GM23338 (cell line): Measurements from ENCODE around the gene OCEL1. TPM values are rescaled to one million over a fixed set of nuclear protein-coding genes. Genes with fewer than 3 reads are reported as not detected.

ENCODE experiments used
- ATAC-seq: fragments of 200-7000 bp; cut with Tn5 transposase; 3 replicates; pipeline ENCODE4 v1.9.1; 2020
- DNase-seq: peaks from one replicate; pipeline ENCODE4 v3.0.0-alpha.2; 2015; ENCODE audit warnings: low spot score
- H2AFZ ChIP-seq: fragments of 200-600 bp; sonication (generic); 2 replicates; pipeline ENCODE4 v1.8.0; 2016; ENCODE audit warnings: antibody characterized with exemption, mild to moderate bottlenecking, moderate library complexity
- H3F3A ChIP-seq: fragments of 200-600 bp; sonication (generic); replicated peaks from 2 replicates; pipeline ENCODE4 v1.8.0; 2017; ENCODE audit warnings: antibody characterized with exemption, mixed run types, low read depth
- H3K27ac ChIP-seq: fragments of 200-600 bp; sonication (generic); 2 replicates; pipeline ENCODE4 v1.6.1; 2016; ENCODE audit warnings: low read depth
- H3K27me3 ChIP-seq: fragments of 200-600 bp; sonication (generic); 2 replicates; pipeline ENCODE4 v1.8.0; 2016; ENCODE audit warnings: mild to moderate bottlenecking, mixed run types, moderate library complexity; ENCODE audit not compliant: insufficient read depth
- H3K36me3 ChIP-seq: fragments of 200-600 bp; sonication (generic); 2 replicates; pipeline ENCODE4 v1.8.0; 2016; ENCODE audit warnings: mild to moderate bottlenecking; ENCODE audit not compliant: insufficient read depth
- H3K4me1 ChIP-seq: fragments of 200-600 bp; sonication (generic); 2 replicates; pipeline ENCODE4 v1.8.0; 2016; ENCODE audit warnings: mild to moderate bottlenecking, moderate library complexity; ENCODE audit not compliant: insufficient read depth
- H3K4me2 ChIP-seq: fragments of 200-600 bp; sonication (generic); 2 replicates; pipeline ENCODE4 v1.7.1; 2017; ENCODE audit warnings: mixed run types
- H3K4me3 ChIP-seq: fragments of 200-600 bp; sonication (generic); 2 replicates; pipeline ENCODE4 v1.6.1; 2016; ENCODE audit warnings: mixed run types
- H3K79me2 ChIP-seq: fragments of 200-600 bp; sonication (generic); replicated peaks from 2 replicates; pipeline ENCODE4 v1.8.0; 2017; ENCODE audit warnings: mild to moderate bottlenecking; ENCODE audit not compliant: insufficient read depth
- H3K9me2 ChIP-seq: fragments of 200-600 bp; sonication (generic); 2 replicates; pipeline ENCODE4 v1.8.0; 2017; ENCODE audit not compliant: insufficient read depth
- H4K20me1 ChIP-seq: fragments of 200-600 bp; sonication (generic); replicated peaks from 2 replicates; pipeline ENCODE4 v1.8.0; 2017; ENCODE audit warnings: mild to moderate bottlenecking; ENCODE audit not compliant: insufficient read depth
- H3K27ac Mint-ChIP-seq: 2 replicates; pipeline ENCODE4 v1.8.0; 2020; ENCODE audit warnings: inconsistent platforms, mild to moderate bottlenecking, moderate library complexity, mixed read lengths
- H3K27me3 Mint-ChIP-seq: 3 replicates; pipeline ENCODE4 v1.8.0; 2022; ENCODE audit warnings: low read depth, mild to moderate bottlenecking, moderate library complexity, mixed read lengths, inconsistent platforms; ENCODE audit not compliant: insufficient read depth, poor library complexity
- H3K36me3 Mint-ChIP-seq: 3 replicates; pipeline ENCODE4 v1.8.0; 2021; ENCODE audit warnings: low read depth, mild to moderate bottlenecking, inconsistent platforms, moderate library complexity, mixed read lengths
- H3K4me1 Mint-ChIP-seq: 3 replicates; pipeline ENCODE4 v1.8.0; 2020; ENCODE audit warnings: mild to moderate bottlenecking, inconsistent platforms, mixed read lengths
- H3K4me3 Mint-ChIP-seq: 3 replicates; pipeline ENCODE4 v1.8.0; 2021; ENCODE audit warnings: moderate library complexity, mild to moderate bottlenecking, inconsistent platforms, mixed read lengths
- H3K9me3 Mint-ChIP-seq: 3 replicates; pipeline ENCODE4 v1.8.0; 2020; ENCODE audit warnings: moderate library complexity, mild to moderate bottlenecking, inconsistent platforms, mixed read lengths
- CREB1 ChIP-seq: fragments of 250-450 bp; sonication (Bioruptor Pico); IDR thresholded peaks from 2 replicates; pipeline ENCODE4 v1.5.0; 2020; ENCODE audit warnings: low read depth, mild to moderate bottlenecking, moderate library complexity
- ETS1 ChIP-seq: IDR thresholded peaks from 2 replicates; pipeline ENCODE4 v1.6.1; 2016; ENCODE audit warnings: antibody characterized with exemption
- JUNB ChIP-seq: IDR thresholded peaks from one replicate; pipeline ENCODE4 v1.6.1; 2016; ENCODE audit warnings: antibody characterized with exemption; ENCODE audit not compliant: unreplicated experiment
- NANOG ChIP-seq: IDR thresholded peaks from 2 replicates; pipeline ENCODE4 v1.6.1; 2016; ENCODE audit warnings: antibody characterized with exemption, borderline replicate concordance
- POLR2AphosphoS5 ChIP-seq: IDR thresholded peaks from 2 replicates; pipeline ENCODE4 v1.6.1; 2016; ENCODE audit warnings: antibody characterized with exemption, low read depth
- STAT1 ChIP-seq: IDR thresholded peaks from one replicate; pipeline ENCODE4 v1.6.1; 2016; ENCODE audit warnings: antibody characterized with exemption; ENCODE audit not compliant: unreplicated experiment
- ZNF114 ChIP-seq: fragments of 250-450 bp; sonication (Bioruptor Pico); IDR thresholded peaks from 2 replicates; pipeline ENCODE4 v1.5.0; 2020; ENCODE audit warnings: mild to moderate bottlenecking, moderate library complexity
- ZNF331 ChIP-seq: fragments of 250-450 bp; sonication (Bioruptor Pico); IDR thresholded peaks from 2 replicates; pipeline ENCODE4 v1.5.0; 2020; ENCODE audit warnings: low read depth, mild to moderate bottlenecking, moderate library complexity
- polyA plus RNA-seq: library from polyadenylated mRNA; unstranded; fragments of >200 nt; fragmentation: Nextera tagmentation; extraction: Ambion mirVana; gene quantifications from 2 replicates; pipeline ENCODE4 v1.2.1, GENCODE V29; 2016
- total RNA-seq: library from RNA; depleted of rRNA; stranded (reverse); fragments of >200 nt; shearing (Covaris generic); gene quantifications from 2 replicates; pipeline ENCODE4 v1.2.3, GENCODE V29; 2014

OCEL1 gene
- total and polyA plus RNA-seq, 2 experiments from 2014 or later = 12.7 to 47.4 TPM

DNA sequence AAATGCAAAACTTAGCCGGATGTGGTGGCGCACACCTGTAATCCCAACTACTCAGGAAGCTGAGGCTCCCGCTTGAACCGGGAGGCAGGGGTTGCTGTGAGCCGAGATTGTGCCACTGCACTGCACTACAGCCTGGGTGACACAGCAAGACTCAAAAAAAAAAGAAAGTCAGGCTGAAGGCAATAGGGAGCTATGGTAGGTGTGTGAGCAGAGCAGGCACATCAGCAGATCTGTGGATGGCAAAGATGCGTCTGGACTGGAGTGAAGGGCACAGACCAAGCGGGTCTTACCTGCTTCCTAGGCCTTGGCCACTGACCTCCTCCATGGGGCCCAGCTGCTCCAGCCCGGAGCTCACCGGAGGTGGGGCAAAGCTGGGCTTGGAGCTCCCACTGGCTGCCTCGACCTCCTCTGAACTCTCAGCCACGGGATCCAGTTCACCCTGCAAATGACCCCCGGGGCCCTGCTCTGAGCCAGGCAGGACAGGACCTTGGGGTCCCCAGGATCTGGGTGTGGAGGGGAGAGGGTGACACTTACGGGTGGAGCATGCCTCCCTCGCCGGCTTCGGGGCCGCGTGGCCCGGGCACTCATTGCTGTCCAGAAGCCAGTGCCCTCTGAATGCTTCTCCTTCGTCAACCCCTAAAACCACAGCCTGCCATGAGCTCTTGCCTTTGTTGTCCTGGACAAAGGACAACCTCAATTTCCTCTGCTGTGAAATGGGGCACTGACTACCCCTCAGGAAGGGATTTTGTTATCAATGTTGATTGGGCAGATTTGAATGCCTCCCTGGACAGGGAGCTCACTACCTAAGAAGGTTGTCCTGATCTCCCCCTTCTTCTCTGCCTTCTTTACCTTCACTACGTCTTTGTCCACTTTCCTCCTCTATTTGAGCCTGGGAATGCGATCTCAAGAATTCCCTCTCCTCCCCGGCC, 38.0 kb downstream of the OCEL1 start:
- Mint-ChIP-seq H3K4me1 (peaks cover 25% of the 10 kb centered on the region), H3K36me3 (peaks cover 23% of the 10 kb centered on the region), H3K27me3 (peaks cover 29% of the 10 kb centered on the region), H3K27ac (peak overlapping the region; percentile 96), H3K4me3 (peak overlapping the region; percentile 51), H3K9me3 (peaks cover 22% of the 10 kb centered on the region; the same call in 2 of the 3 replicates)
- H3K4me2 ChIP-seq = peak overlapping the region; percentile 68; the same call in 1 of the 2 replicates
- H3K27ac ChIP-seq = peak overlapping the region; percentile 40; the same call in 1 of the 2 replicates
- no peak for TF ChIP-seq CREB1
- TF ChIP-seq POLR2AphosphoS5 = no peak
- TF ChIP-seq JUNB = no peak
- no peak for TF ChIP-seq ZNF331 (CRISPR knock-in tag)
- H3K79me2 ChIP-seq = peaks cover 12% of the 10 kb centered on the region; the same call in 1 of the 2 replicates
- peaks cover 3% of the 10 kb centered on the region; the same call in 1 of the 2 replicates for H3K36me3 ChIP-seq
- H4K20me1 ChIP-seq = no peaks in the 10 kb centered on the region
- no peaks in the 10 kb centered on the region for H3K27me3 ChIP-seq
- no peaks in the 10 kb centered on the region for H3K9me2 ChIP-seq
- H3F3A ChIP-seq = 0 out of 2 replicates have a peak, but pooled peaks cover 2% of the 10 kb centered on the region
- 0 out of 2 replicates have a peak, but pooled peaks cover 5% of the 10 kb centered on the region for H3K4me1 ChIP-seq
- H2AFZ ChIP-seq = no peak overlapping the region
- DNase-seq = no peak
- no peak for ATAC-seq
- no peak overlapping the region for H3K4me3 ChIP-seq

DNA sequence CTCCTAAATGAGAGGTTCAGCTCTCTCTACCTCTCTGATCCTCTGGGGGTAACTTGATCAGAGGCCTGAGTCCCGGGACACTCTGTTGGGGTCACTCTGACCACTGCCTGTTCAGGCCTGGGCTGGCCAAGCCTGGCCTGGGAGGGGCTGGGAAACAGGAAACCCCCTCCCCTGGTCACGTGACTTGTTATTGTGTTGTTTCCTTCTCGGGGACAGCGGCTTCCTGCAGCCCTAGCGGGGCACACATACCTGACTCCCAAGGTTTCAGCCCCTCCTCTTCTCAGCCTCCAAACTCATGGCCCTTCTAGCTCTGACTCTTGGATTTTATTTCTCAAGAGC, 38.6 kb downstream of the OCEL1 start, which contains the start of gene USHBP1:
Gene USHBP1 (minus strand): TSS at position 105 of the 339 bp plus-strand sequence. CDS start 446 bp downstream, outside the sequence.
- H2AFZ ChIP-seq = no peak within 1 kb of the TSS
- TF ChIP-seq STAT1 = no peak
- TF ChIP-seq ETS1 = no peak
- peak; percentile 32 for TF ChIP-seq POLR2AphosphoS5

DNA sequence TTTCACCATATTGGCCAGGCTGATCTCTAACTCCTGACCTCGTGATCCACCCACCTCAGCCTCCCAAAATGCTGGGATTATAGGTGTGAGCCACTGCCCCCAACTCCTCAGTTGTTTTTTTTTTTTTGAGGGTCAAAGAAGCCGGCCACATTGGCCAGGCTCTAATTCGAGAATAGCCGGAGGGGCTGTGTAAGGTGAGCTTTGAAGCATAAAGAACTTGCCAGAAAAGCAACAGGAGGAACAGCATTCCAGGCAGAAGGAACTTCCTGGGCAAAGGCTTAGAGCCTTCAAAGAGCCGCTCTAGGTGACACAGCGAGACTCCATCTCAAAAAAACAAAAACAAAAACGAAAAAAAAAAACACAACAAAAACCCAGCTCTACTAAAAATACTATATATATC, 40.0 kb downstream of the OCEL1 start:
- no peak overlapping the region for H3K27ac Mint-ChIP-seq
- TF ChIP-seq NANOG (no peak), ZNF114 (CRISPR knock-in tag) (no peak)
- H3K36me3 Mint-ChIP-seq = peaks cover 26% of the 10 kb centered on the region
- Histone ChIP-seq H3K9me2 (no peaks in the 10 kb centered on the region), H3K36me3 (peaks cover 4% of the 10 kb centered on the region; the same call in 1 of the 2 replicates), H3K4me2 (no peak overlapping the region), H3K4me1 (0 out of 2 replicates have a peak, but pooled peaks cover 5% of the 10 kb centered on the region), H3K27me3 (no peaks in the 10 kb centered on the region), H3K4me3 (no peak overlapping the region), H4K20me1 (no peaks in the 10 kb centered on the region), H3K27ac (peak overlapping the region; percentile 90), H2AFZ (no peak overlapping the region), H3K79me2 (peaks cover 12% of the 10 kb centered on the region; the same call in 1 of the 2 replicates), H3F3A (peaks cover 2% of the 10 kb centered on the region; the same call in 1 of the 2 replicates)
- H3K27me3 Mint-ChIP-seq = peaks cover 23% of the 10 kb centered on the region
- ATAC-seq (no peak), DNase-seq (no peak)
- no peak overlapping the region for H3K4me3 Mint-ChIP-seq
- peaks cover 21% of the 10 kb centered on the region for H3K4me1 Mint-ChIP-seq
- peaks cover 6% of the 10 kb centered on the region; the same call in 2 of the 3 replicates for H3K9me3 Mint-ChIP-seq

More for the DNA sequence above, 38.6 kb downstream of the OCEL1 start, which contains the start of gene USHBP1:
- Histone ChIP-seq H3K9me2 (no peaks in the 10 kb centered on the region), H3K4me1 (0 out of 2 replicates have a peak, but pooled peaks cover 5% of the 10 kb centered on the region), H3K27me3 (no peaks in the 10 kb centered on the region), H3K27ac (peak within 1 kb of the TSS; percentile 90), H3K36me3 (peaks cover 3% of the 10 kb centered on the region; the same call in 1 of the 2 replicates), H3F3A (0 out of 2 replicates have a peak, but pooled peaks cover 2% of the 10 kb centered on the region), H3K4me3 (peak within 1 kb of the TSS; percentile 20; the same call in 1 of the 2 replicates), H3K4me2 (peak within 1 kb of the TSS; percentile 68), H3K79me2 (peaks cover 12% of the 10 kb centered on the region; the same call in 1 of the 2 replicates), H4K20me1 (no peaks in the 10 kb centered on the region)
- ATAC-seq = peak; percentile 5
- H3K4me3 Mint-ChIP-seq = peak within 1 kb of the TSS; percentile 51
- H3K27me3 Mint-ChIP-seq = peaks cover 26% of the 10 kb centered on the region
- peaks cover 20% of the 10 kb centered on the region for H3K36me3 Mint-ChIP-seq
- DNase-seq = peak; percentile 93
- H3K27ac Mint-ChIP-seq = peak within 1 kb of the TSS; percentile 96
- peaks cover 16% of the 10 kb centered on the region; the same call in 2 of the 3 replicates for H3K9me3 Mint-ChIP-seq
- H3K4me1 Mint-ChIP-seq = peaks cover 25% of the 10 kb centered on the region
